Stimulated activated naive CD4-positive, alpha-beta T cell treated with Interleukin-2 at 50 U/mL for 16 hours (primary cell): ENCODE measurements around the gene ZNF319.

Source experiments
- DNase-seq: peaks from one replicate; lab custom pipeline; 2025; lab: John Stamatoyannopoulos, UW

The ZNF319 gene

GRCh38 chr16:57977418-57978069 is 22.9 kb downstream of the ZNF319 start:
- DNase-seq: no peak

GRCh38 chr16:57976331-57976796 is 24.1 kb downstream of the ZNF319 start:
- no peak for DNase-seq

DNA sequence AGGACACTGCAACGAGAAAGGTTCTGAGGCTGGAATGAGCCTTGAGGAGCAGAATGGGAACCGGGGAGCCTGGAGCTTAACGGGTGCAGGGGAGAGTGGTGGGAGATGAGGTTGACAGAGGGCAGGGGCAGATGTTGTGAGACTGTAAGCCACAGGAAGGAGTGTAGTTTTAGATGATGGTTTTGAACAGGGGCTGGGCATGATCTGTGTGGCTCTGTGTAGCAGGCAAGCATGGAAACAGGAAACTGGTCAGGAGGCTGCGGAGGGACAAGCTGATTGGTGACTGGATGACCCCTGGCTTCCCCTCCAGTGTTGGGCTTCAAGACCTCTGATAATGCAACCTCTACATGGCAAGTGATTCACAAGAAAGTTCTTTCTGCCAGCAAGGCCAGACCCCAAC is 28.2 kb downstream of the ZNF319 start:
- DNase-seq: no peak

- DNase-seq: no peak
Observed at GRCh38 chr16:57971848-57972247, 28.6 kb downstream of the ZNF319 start.

DNA sequence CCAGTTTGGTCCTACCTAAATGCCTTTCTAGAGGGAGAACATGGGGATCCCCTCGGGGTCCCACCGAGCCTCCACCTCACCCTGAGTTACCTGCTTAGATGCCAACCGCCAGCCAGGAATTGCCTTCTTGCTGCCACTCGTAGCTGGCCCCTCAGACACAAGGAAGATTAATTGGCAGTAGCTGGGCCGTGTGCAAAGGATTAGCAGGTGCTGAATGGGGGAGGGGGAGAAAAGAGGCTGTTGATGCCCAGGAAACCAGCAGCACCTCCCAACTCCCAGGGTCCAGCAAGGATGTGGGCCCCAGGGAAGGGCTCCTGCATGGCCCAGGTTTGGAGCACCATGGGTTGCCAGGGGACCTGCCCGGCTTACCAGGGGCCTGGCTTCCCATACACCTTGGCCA is 29.5 kb downstream of the ZNF319 start, which contains the start of gene CNGB1:
TSS of gene CNGB1 (minus strand) at position 159 of the 400 bp plus-strand sequence. CDS start 3,842 bp downstream, outside the sequence.
- DNase-seq: no peak

DNA sequence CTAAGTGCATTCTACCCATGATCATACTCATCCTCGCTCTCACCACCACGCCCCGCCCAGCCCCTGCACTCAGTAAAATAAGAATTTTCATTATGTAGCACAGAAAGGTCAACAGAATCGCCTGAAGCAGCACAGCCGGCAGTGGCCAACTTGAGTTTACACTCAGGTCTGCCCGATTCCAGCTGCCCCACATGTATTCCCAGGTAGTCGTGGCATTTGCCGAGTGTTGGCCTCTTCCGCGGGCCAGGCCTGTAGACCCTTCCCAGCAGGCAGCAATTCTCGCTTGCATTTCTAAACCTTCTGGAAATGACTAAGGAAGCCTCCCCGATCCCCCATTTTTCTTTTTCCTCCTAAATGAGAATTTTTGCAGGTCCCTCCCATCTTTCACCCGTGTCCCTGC is 30.2 kb downstream of the ZNF319 start:
- no peak for DNase-seq

GRCh38 chr16:57969451-57970123 is 30.9 kb downstream of the ZNF319 start:
- no peak for DNase-seq

- DNase-seq: no peak
Observed at GRCh38 chr16:57967916-57968315, 32.6 kb downstream of the ZNF319 start.

GRCh38 chr16:57966986-57967385 is 33.5 kb downstream of the ZNF319 start:
- no peak for DNase-seq

- no peak for DNase-seq
Observed at GRCh38 chr16:57966204-57966771, 34.2 kb downstream of the ZNF319 start.

- no peak for DNase-seq
Observed at GRCh38 chr16:57964157-57964700, 36.2 kb downstream of the ZNF319 start.

- DNase-seq: no peak
Observed at GRCh38 chr16:57962756-57963155, 37.7 kb downstream of the ZNF319 start.

DNA sequence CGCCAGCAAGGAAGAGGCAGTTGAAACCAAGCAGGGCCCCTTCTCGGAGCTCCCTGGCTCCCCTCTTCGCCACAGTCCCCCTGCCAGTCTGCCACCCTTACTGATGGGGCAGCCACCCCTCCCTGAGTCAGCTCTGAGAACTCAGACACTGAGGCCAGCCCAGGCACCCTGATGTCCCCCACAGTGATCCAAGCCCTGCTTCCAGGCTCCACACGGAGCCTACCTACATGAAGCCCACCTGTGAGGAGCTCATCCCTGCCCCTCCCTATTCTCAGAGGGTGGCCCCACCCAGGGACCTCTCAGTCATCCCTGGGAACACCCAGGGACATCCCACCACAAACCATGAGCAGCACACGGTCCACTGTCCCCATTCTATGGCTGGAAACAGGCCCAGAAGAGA is 38.4 kb downstream of the ZNF319 start:
- DNase-seq: no peak

DNA sequence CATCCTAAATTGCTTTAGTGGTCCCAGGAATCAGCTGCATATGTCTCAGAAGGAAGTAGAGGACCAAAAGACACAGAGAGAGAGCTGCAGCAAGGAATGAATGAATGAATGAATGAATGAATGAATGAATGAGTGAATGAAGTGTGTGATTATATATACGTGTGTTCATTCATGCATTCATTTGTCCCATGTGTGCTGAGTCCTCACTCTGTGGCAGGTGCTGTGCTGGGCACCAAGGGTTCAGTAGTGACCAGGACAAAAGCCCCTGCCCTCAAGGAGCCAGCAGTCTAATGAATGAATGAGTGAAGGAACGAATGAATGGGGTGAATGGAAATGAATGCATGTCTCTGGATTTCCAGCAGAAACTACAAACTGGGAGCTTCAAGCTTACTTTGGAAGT is 38.9 kb downstream of the ZNF319 start:
- no peak for DNase-seq

GRCh38 chr16:57960826-57961472 is 39.5 kb downstream of the ZNF319 start:
- DNase-seq: no peak

DNA sequence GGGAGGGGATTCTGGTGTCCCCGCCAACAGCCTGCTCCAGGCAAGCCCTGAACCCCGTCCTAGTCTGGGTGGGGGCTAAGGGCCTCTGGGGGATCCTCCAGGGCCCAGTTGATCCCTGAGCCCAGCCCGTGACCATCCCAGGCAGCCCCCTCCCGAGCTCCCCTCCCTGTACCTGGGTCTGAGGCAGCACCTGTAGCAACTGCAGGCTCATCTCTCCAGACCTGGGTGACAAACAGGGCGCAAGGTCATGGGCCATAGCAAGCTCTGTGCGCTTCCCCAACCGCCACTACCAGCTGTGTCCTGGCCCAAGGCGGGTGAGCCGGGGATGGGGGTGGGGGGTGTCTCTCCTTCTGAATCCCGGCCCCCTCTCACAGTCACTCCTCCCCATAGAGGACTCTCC is 40.2 kb downstream of the ZNF319 start:
- DNase-seq: no peak

- no peak for DNase-seq
Observed at GRCh38 chr16:57959804-57960203, 40.7 kb downstream of the ZNF319 start.

GRCh38 chr16:57959121-57959520 is 41.4 kb downstream of the ZNF319 start:
- DNase-seq: no peak

DNA sequence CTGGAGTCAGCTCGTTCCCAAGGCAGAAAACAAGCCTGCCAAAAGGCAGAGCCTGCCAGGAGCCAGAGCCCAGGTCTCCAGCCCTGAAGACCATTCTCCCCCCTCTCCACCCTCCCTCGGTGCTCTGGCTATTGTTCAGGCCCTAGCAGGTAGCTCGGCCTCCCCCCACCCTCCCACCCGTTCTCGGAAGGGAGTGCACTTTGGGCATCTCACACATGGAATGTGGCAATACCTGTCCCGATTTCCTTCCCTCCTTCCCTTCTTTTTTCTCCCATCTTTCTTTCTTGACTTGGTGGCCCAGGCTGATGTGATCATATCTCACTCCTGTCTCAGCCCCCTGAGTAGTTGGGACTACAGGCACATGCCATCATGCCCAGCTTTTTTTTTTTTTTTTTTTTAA is 41.9 kb downstream of the ZNF319 start:
- DNase-seq: no peak

GRCh38 chr16:57957673-57958392 is 42.6 kb downstream of the ZNF319 start:
- no peak for DNase-seq

- DNase-seq: no peak
Observed at GRCh38 chr16:57956924-57957672, 43.4 kb downstream of the ZNF319 start.
